Mucosa of gallbladder (tissue), 1 donor: ENCODE measurements around the gene CFAP46. TPM values are rescaled to one million over a fixed set of nuclear protein-coding genes. Genes with fewer than 3 reads are reported as not detected.
"Not testable (repeated sequence)": the region's sequence is repeated elsewhere in the genome, so short reads cannot be mapped to it uniquely, and the experiment has no call there.

Source experiments
- DNase-seq: peaks from one replicate; pipeline ENCODE4 v3.0.0-alpha.2; 2020; ENCODE audit warnings: low spot score
- total RNA-seq: library from RNA; stranded (reverse); gene quantifications from one replicate; pipeline ENCODE4 v1.2.1, GENCODE V29; 2021
- donor health status: DM: no; HTN: no; CAD: no.

The CFAP46 gene
- total RNA-seq, 1 donor from 2014 or later: 1.0 TPM

- no peak for DNase-seq
Measured at GRCh38 chr10:132914732-132915131, 27.6 kb downstream of the CFAP46 start.

- no peak for DNase-seq
Measured at GRCh38 chr10:132913559-132914115, 28.7 kb downstream of the CFAP46 start.

GRCh38 chr10:132912713-132913558, 29.4 kb downstream of the CFAP46 start:
- no peak for DNase-seq

GRCh38 chr10:132912225-132912712, 30.1 kb downstream of the CFAP46 start:
- DNase-seq: no peak

GRCh38 chr10:132911786-132912097, 30.6 kb downstream of the CFAP46 start:
- DNase-seq: no peak

- no peak for DNase-seq
Measured at GRCh38 chr10:132910901-132911785, 31.2 kb downstream of the CFAP46 start.

GRCh38 chr10:132910186-132910880, 32.0 kb downstream of the CFAP46 start:
- DNase-seq: no peak

- DNase-seq: no peak
Measured at GRCh38 chr10:132909491-132910071, 32.8 kb downstream of the CFAP46 start.

GRCh38 chr10:132908621-132909295, 33.6 kb downstream of the CFAP46 start:
- DNase-seq: no peak

GRCh38 chr10:132907821-132908620, 34.3 kb downstream of the CFAP46 start:
- DNase-seq: no peak

- no peak for DNase-seq
Measured at GRCh38 chr10:132906836-132907235, 35.5 kb downstream of the CFAP46 start.

GRCh38 chr10:132906106-132906505, 36.3 kb downstream of the CFAP46 start:
- no peak for DNase-seq

GRCh38 chr10:132905661-132906060, 36.7 kb downstream of the CFAP46 start:
- DNase-seq: no peak

GRCh38 chr10:132904814-132905649, 37.3 kb downstream of the CFAP46 start:
- no peak for DNase-seq

- DNase-seq: no peak
Measured at GRCh38 chr10:132904181-132904813, 38.1 kb downstream of the CFAP46 start.

- not testable (repeated sequence) for DNase-seq
Measured at GRCh38 chr10:132902656-132903575, 39.5 kb downstream of the CFAP46 start.

- no peak for DNase-seq
Measured at GRCh38 chr10:132901351-132901750, 41.0 kb downstream of the CFAP46 start.
